Pancreas (tissue), 10 donors: Measurements from ENCODE around the gene TTPAL. TPM values are rescaled to one million over a fixed set of nuclear protein-coding genes. Genes with fewer than 3 reads are reported as not detected.
A peak's percentile ranks its signal among the peaks of the same experiment; 100 is the strongest.

ENCODE experiments used
- ATAC-seq, 4 donors: fragments of 200-7000 bp; cut with Tn5 transposase; one replicate each; pipeline versions ENCODE4 v1.8.0 to v1.9.1; 2020; ENCODE audit warnings: mild to moderate bottlenecking in 4 of 4, moderate library complexity in 4 of 4
- DNase-seq, 6 donors: peaks; one replicate each; pipeline ENCODE4 v3.0.0-alpha.2; 2020
- FAIRE-seq: peaks from 2 replicates; lab custom pipeline; 2012; peaks lifted over from hg19 to GRCh38; lab: Jason Lieb, UNC
- H3K27ac ChIP-seq, 4 donors: fragments of 200-600 bp; sonication (generic); 1 replicate in 3 of 4; 2 replicates in 1 of 4; pipeline versions ENCODE4 v1.5.0 to v1.8.0; 2020
- H3K27me3 ChIP-seq, 4 donors: fragments of 200-600 bp; one replicate each; pipeline ENCODE4 v1.8.0; 2021
- H3K36me3 ChIP-seq, 3 donors: fragments of 200-600 bp; sonication (generic) in 1 of 3; one replicate each; pipeline versions ENCODE4 v1.5.0 to v1.8.0; 2020 to 2021
- H3K4me1 ChIP-seq, 3 donors: fragments of 200-600 bp; one replicate each; pipeline ENCODE4 v1.8.0; 2021
- H3K4me3 ChIP-seq, 4 donors: fragments of 200-600 bp; sonication (generic) in 2 of 4; one replicate each; pipeline versions ENCODE4 v1.5.0 to v1.8.0; 2020 to 2021
- H3K9me3 ChIP-seq, 4 donors: fragments of 200-600 bp; one replicate each; pipeline ENCODE4 v1.8.0; 2021
- CTCF ChIP-seq, 4 donors: fragments of 200-600 bp; sonication (generic) in 3 of 4; IDR thresholded peaks; one replicate each; pipeline versions ENCODE4 v1.5.0 to v1.8.0; 2021; ENCODE audit warnings: antibody characterized with exemption in 4 of 4
- WGBS, 2 donors: extraction: QIAGEN DNeasy Blood & Tissue Kit; methylation state at CpG; one replicate each; pipeline ENCODE4 v1.1.7; 2013; 5-methylcytosine and 5-hydroxymethylcytosine counted together
- intact Hi-C, 3 donors: fragments of 100-400 bp; cut with DNase I; formaldehyde crosslinking; loops; one replicate each; pipeline versions ENCODE4 v1.11.1 to v1.14.2; 2022
- polyA plus RNA-seq, 2 donors: library from polyadenylated mRNA; stranded (reverse); fragments of 200-250 nt; gene quantifications; one replicate each; pipeline ENCODE4 v1.2.3, GENCODE V29; 2013
- total RNA-seq, 6 donors: library from RNA; stranded (reverse); fragmentation: NEBNext Ultra II Directional in 4 of 6; extraction: Animal tissue kit (Norgen Biotek cat#: 25700) in 4 of 6; gene quantifications; one replicate each; pipeline versions ENCODE4 v1.2.1 to v1.2.4, GENCODE V29; 2021 to 2023
- donor health status: healthy with polysubstance abuse.
- donor health status: DM: no; HTN: no; CAD: no; lungs with moderate emphysema.
- donor health status: DM: no; HTN: no; CAD: no.
- donor health status: control.
- donor health status: control.
- donor health status: Bipolar disorder and iron deficiency.
- donor health status: DM: yes; HTN: yes; CAD: no.
- donor health status: DM: no; HTN: no; CAD: no.
- donor health status: DM: no; HTN: no; CAD: no.
- donor health status: DM: yes; HTN: yes; CAD: no.

The TTPAL gene
- total and polyA plus RNA-seq, 8 donors = 3.1 to 8.2 (median 5.9) TPM

GRCh38 chr20:44516491-44516890 is 40.8 kb downstream of the TTPAL start:
- no peak for TF ChIP-seq CTCF (IDR thresholded peaks at IDR 0.05)

GRCh38 chr20:44517454-44517853 is 41.8 kb downstream of the TTPAL start:
- H3K36me3 ChIP-seq = peaks cover 0 to 5% (median 0%) of the 10 kb centered on the region in 3 donors
- FAIRE-seq (no peak), ATAC-seq (no peak), DNase-seq (no peak)
- no peaks in the 10 kb centered on the region for H3K9me3 ChIP-seq
- H3K4me1 ChIP-seq = peaks cover 20 to 24% (median 22%) of the 10 kb centered on the region in 3 donors
- no peak overlapping the region for H3K4me3 ChIP-seq
- TF ChIP-seq CTCF (IDR thresholded peaks at IDR 0.05) = no peak
- intact Hi-C loops = no loop called here
- H3K27me3 ChIP-seq = no peaks in the 10 kb centered on the region
- H3K27ac ChIP-seq = no peak overlapping the region
- WGBS, 2 donors = 55 to 68% methylated on average over 3 of the region's 3 CpGs

More at GRCh38 chr20:44516491-44516890, 40.8 kb downstream of the TTPAL start:
- Histone ChIP-seq H3K27me3 (no peaks in the 10 kb centered on the region), H3K4me1 (peaks cover 20 to 24% (median 22%) of the 10 kb centered on the region in 3 donors), H3K9me3 (no peaks in the 10 kb centered on the region), H3K36me3 (peaks cover 0 to 7% (median 0%) of the 10 kb centered on the region in 3 donors), H3K27ac (no peak overlapping the region), H3K4me3 (no peak overlapping the region)
- ATAC-seq (no peak), DNase-seq (no peak), FAIRE-seq (no peak)
- 77% methylated on average over 7 of the region's 7 CpGs for WGBS, 2 donors
- intact Hi-C loops = no loop called here

- no peak for TF ChIP-seq CTCF (IDR thresholded peaks at IDR 0.05)
- Histone ChIP-seq H3K27me3 (no peaks in the 10 kb centered on the region), H3K9me3 (no peaks in the 10 kb centered on the region), H3K4me3 (no peak overlapping the region), H3K27ac (no peak overlapping the region), H3K36me3 (no peaks in the 10 kb centered on the region), H3K4me1 (peaks cover 20 to 24% (median 22%) of the 10 kb centered on the region in 3 donors)
- DNase-seq (no peak), ATAC-seq (no peak), FAIRE-seq (no peak)
- 58 to 67% methylated on average over 3 of the region's 3 CpGs for WGBS, 2 donors
- intact Hi-C loops = no loop called here
These were observed 42.6 kb downstream of the TTPAL start for GRCh38 chr20:44518248-44518647.

- Histone ChIP-seq H3K27ac (peak overlapping the region in 2 of 4 donors; percentile 97 to 98), H3K27me3 (no peaks in the 10 kb centered on the region), H3K9me3 (no peaks in the 10 kb centered on the region), H3K4me1 (peaks cover 20 to 24% (median 22%) of the 10 kb centered on the region in 3 donors), H3K36me3 (no peaks in the 10 kb centered on the region), H3K4me3 (peak overlapping the region; percentile 79 to 98 (median 84))
- WGBS, 2 donors = 21 to 23% methylated on average over 3 of the region's 3 CpGs
- DNase-seq (no peak), FAIRE-seq (no peak), ATAC-seq (no peak)
- intact Hi-C loops = no loop called here
- no peak for TF ChIP-seq CTCF (IDR thresholded peaks at IDR 0.05)
These were observed 45.2 kb downstream of the TTPAL start for GRCh38 chr20:44520881-44521280.
